GM12878 (cell line): ENCODE data around the gene MLLT3. TPM values are rescaled to one million over a fixed set of nuclear protein-coding genes. Genes with fewer than 3 reads are reported as not detected.

Experiments
- ATAC-seq: fragments of 200-7000 bp; cut with Tn5 transposase; 3 replicates; pipeline ENCODE4 v1.9.1; 2020; ENCODE audit warnings: mild to moderate bottlenecking, moderate library complexity
- BruUV-seq: library from RNA; stranded (reverse); fragments of 400-500 nt; replicated peaks from 2 replicates; lab custom pipeline; 2021; lab: Mats Ljungman, UMichigan
- CTCF ChIA-PET: fragments of 300-600 bp; sonication (Branson Sonifier 250); formaldehyde crosslinking; extraction: SDS; loops from one replicate; lab custom pipeline; 2021; ENCODE audit warnings: inconsistent platforms; lab: Yijun Ruan, JAX
- POLR2A ChIA-PET: fragments of 350-600 bp; formaldehyde crosslinking; extraction: SDS; loops from one replicate; lab custom pipeline; 2021; ENCODE audit warnings: inconsistent platforms; lab: Charles Lee
- RAD21 ChIA-PET: fragments of 300-600 bp; sonication (Branson Sonifier 250); formaldehyde crosslinking; loops from one replicate; lab custom pipeline; 2023; ENCODE audit warnings: antibody characterized with exemption; ENCODE audit not compliant: unreplicated experiment; lab: Charles Lee
- SMC1A ChIA-PET: fragments of 300-600 bp; sonication (Branson Sonifier 250); formaldehyde crosslinking; loops from one replicate; lab custom pipeline; 2023; ENCODE audit not compliant: unreplicated experiment, uncharacterized antibody; lab: Charles Lee
- DNase-seq: peaks from one replicate; pipeline ENCODE4 v3.0.0-alpha.2; 2011; ENCODE audit warnings: low read depth, low spot score
- FAIRE-seq: peaks from 3 replicates; lab custom pipeline; 2011; peaks lifted over from hg19 to GRCh38; lab: Jason Lieb, UNC
- H2AFZ ChIP-seq: 2 replicates; pipeline ENCODE4 v1.6.0; 2011; ENCODE audit warnings: low read depth, low read length, control low read depth; ENCODE audit not compliant: control insufficient read depth
- H3K27ac ChIP-seq: 2 replicates; pipeline ENCODE4 v1.5.1; 2011; ENCODE audit warnings: control low read depth; ENCODE audit not compliant: control insufficient read depth, insufficient read depth
- H3K27me3 ChIP-seq, 2 experiments: replicated peaks in 1 of 2; 2 replicates each; pipeline versions ENCODE4 v1.6.0 to v1.6.1; 2011; ENCODE audit warnings: low read length in 1 of 2; ENCODE audit not compliant: control insufficient read depth in 2 of 2, insufficient read depth in 2 of 2
- H3K36me3 ChIP-seq, 2 experiments: 2 replicates each; pipeline ENCODE4 v1.5.1; 2011; ENCODE audit warnings: low read length in 1 of 2; ENCODE audit not compliant: control insufficient read depth in 2 of 2, insufficient read depth in 2 of 2
- H3K4me1 ChIP-seq: 2 replicates; pipeline ENCODE4 v1.6.1; 2011; ENCODE audit warnings: mild to moderate bottlenecking, low read length, moderate library complexity, mixed read lengths; ENCODE audit not compliant: control insufficient read depth, insufficient read depth
- H3K4me2 ChIP-seq: 2 replicates; pipeline ENCODE4 v1.6.0; 2011; ENCODE audit warnings: control low read depth; ENCODE audit not compliant: control insufficient read depth, insufficient read depth
- H3K4me3 ChIP-seq: fragments of 200-600 bp; sonication (generic); 2 replicates; pipeline ENCODE4 v1.5.1; 2016
- H3K79me2 ChIP-seq: 2 replicates; pipeline ENCODE4 v1.6.0; 2011; ENCODE audit warnings: low read length; ENCODE audit not compliant: control insufficient read depth, insufficient read depth
- H3K9ac ChIP-seq: 2 replicates; pipeline ENCODE4 v1.8.0; 2011; ENCODE audit warnings: low read length, control low read depth, mixed read lengths; ENCODE audit not compliant: control insufficient read depth, insufficient read depth
- H3K9me3 ChIP-seq: replicated peaks from 3 replicates; pipeline ENCODE4 v1.5.1; 2011; ENCODE audit warnings: mild to moderate bottlenecking, low read length; ENCODE audit not compliant: control insufficient read depth, insufficient read depth
- H4K20me1 ChIP-seq: 2 replicates; pipeline ENCODE4 v1.6.0; 2011; ENCODE audit not compliant: control insufficient read depth, insufficient read depth
- CEBPB ChIP-seq, 2 experiments: fragments of 150-350 bp in 1 of 2; IDR thresholded peaks; 2 replicates each; pipeline ENCODE4 v1.6.1; 2012 to 2014; ENCODE audit warnings: low read depth in 2 of 2, low read length in 2 of 2, borderline replicate concordance in 1 of 2, inconsistent platforms in 1 of 2
- ESRRA ChIP-seq: IDR thresholded peaks from 2 replicates; pipeline ENCODE4 v1.6.1; 2012; ENCODE audit warnings: mild to moderate bottlenecking, low read length, improper control_type of control experiment
- KAT2A ChIP-seq: conservative IDR thresholded peaks from 2 replicates; pipeline ENCODE4 v1.6.1; 2011; ENCODE audit warnings: low read depth, low read length; ENCODE audit not compliant: control insufficient read depth
- POLR2A ChIP-seq: IDR thresholded peaks from 2 replicates; pipeline ENCODE4 v1.6.1; 2011; ENCODE audit warnings: low read depth, mild to moderate bottlenecking, low read length
- SP1 ChIP-seq: IDR thresholded peaks from one replicate; pipeline ENCODE4 v1.6.1; 2011; ENCODE audit warnings: low read depth, low read length
- SRF ChIP-seq, 2 experiments: IDR thresholded peaks; 2 replicates each; pipeline ENCODE4 v1.6.1; 2011; ENCODE audit warnings: low read depth in 2 of 2, low read length in 2 of 2, mild to moderate bottlenecking in 1 of 2, moderate library complexity in 1 of 2
- TCF3 ChIP-seq: IDR thresholded peaks from 2 replicates; pipeline ENCODE4 v1.6.1; 2012; ENCODE audit warnings: low read depth, mild to moderate bottlenecking, low read length, borderline replicate concordance; ENCODE audit not compliant: insufficient read depth
- ZNF274 ChIP-seq: IDR thresholded peaks from one replicate; pipeline ENCODE4 v1.8.0; 2011; ENCODE audit not compliant: insufficient read length, insufficient read depth
- whole genome bisulfite sequencing: methylation state at CpG from one replicate; pipeline ENCODE4 v1.1.6; 2016; ENCODE audit warnings: low lambda C conversion rate; ENCODE audit not compliant: insufficient replicate concordance, insufficient coverage; ENCODE audit errors: missing lambda C conversion rate; 5-methylcytosine and 5-hydroxymethylcytosine counted together
- in situ Hi-C: fragments of 300-500 bp; cut with MboI; formaldehyde crosslinking; loops from 9 replicates; pipeline ENCODE4 v1.14.3; 2018; ENCODE audit warnings: mixed read lengths
- intact Hi-C: fragments of 100-400 bp; cut with micrococcal nuclease; formaldehyde crosslinking; loops from one replicate; pipeline ENCODE4 v1.14.2; 2022; ENCODE audit not compliant: unreplicated experiment
- polyA plus RNA-seq, 11 experiments: library from polyadenylated mRNA; depleted of rRNA in 4 of 11; unstranded in 6 of 11; stranded (reverse) in 5 of 11; fragments of >200 nt; fragmentation: Nextera tagmentation in 4 of 11; fragmentation: Illumina TruSeq in 1 of 11; extraction: Ambion mirVana in 4 of 11; extraction: Trizol in 1 of 11; gene quantifications; 1 replicate in 1 of 11; 2 replicates in 10 of 11; pipeline versions ENCODE4 v1.2.1 to v1.2.3, GENCODE V29; 2011 to 2016; ENCODE audit warnings: inconsistent platforms in 2 of 11, missing spikeins in 2 of 11, low read depth in 1 of 11
- total RNA-seq, 4 experiments: library from RNA; depleted of rRNA in 3 of 4; stranded (reverse); fragments of >200 nt in 3 of 4; fragmentation: Illumina TruSeq in 1 of 4; extraction: Trizol in 1 of 4; gene quantifications; 2 replicates each; pipeline versions ENCODE4 v1.2.1 to v1.2.3, GENCODE V29; 2013 to 2021
- TF ChIP-seq, protein P1 (sequence below): fragments of 450-650 bp; IDR thresholded peaks from 2 replicates; pipeline ENCODE4 v1.6.1; 2014; ENCODE audit warnings: mild to moderate bottlenecking
- TF ChIP-seq, protein P2 (sequence below): fragments of 450-650 bp; IDR thresholded peaks from 2 replicates; pipeline ENCODE4 v1.6.1; 2017; ENCODE audit warnings: antibody characterized with exemption, mild to moderate bottlenecking, moderate library complexity
- TF ChIP-seq, protein P3 (sequence below): IDR thresholded peaks from 2 replicates; pipeline ENCODE4 v1.6.1; 2012; ENCODE audit warnings: low read depth, low read length, improper control_type of control experiment

Gene MLLT3
- total and polyA plus RNA-seq, 10 of the 15 experiments (the other 5 are each of a cell fraction or from before 2014, with no cell fraction given), result 17.7 to 72.3 (median 35.6) TPM

DNA sequence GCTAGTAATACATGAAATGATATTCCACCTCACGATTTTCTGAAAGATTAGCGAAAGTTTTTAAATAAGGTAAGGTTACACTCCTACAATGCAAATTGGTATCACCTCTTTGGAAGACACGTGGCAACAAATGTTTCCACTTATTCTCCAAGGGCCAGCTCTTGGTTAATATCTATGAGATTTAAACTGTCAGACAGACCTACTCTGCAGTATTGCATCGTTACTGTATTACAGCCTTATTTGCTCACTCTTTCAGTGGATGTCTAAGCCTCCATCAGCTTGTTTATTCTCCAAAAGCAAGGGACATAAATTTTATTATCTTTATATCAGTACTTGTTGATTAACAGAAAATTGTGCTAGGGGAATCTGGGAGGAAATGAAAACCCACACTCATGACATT is 135.7 kb downstream of the MLLT3 start:
- no peak overlapping the region for H2AFZ ChIP-seq
- H3K79me2 ChIP-seq, result peaks cover 15% of the 10 kb centered on the region
- no peak overlapping the region for H3K4me3 ChIP-seq
- no peak for DNase-seq
- no TSS peak for BruUV-seq
- 71% methylated on average over 4 of the region's 4 CpGs for WGBS
- FAIRE-seq, result no peak
- no peak overlapping the region for H3K4me2 ChIP-seq
- no peak for ATAC-seq
- H3K27ac ChIP-seq, result no peak overlapping the region
- in situ Hi-C loops (no loop called here), intact Hi-C loops (no loop called here)
- peaks cover 8% of the 10 kb centered on the region for H3K4me1 ChIP-seq
- no peaks in the 10 kb centered on the region for H4K20me1 ChIP-seq
- no peak for TF ChIP-seq CEBPB (IDR thresholded peaks at IDR 0.05; ENCODE audit: borderline replicate concordance in 1 of 2, low read depth in 2 of 2, low read length in 2 of 2)
- no peak for TF ChIP-seq SP1
- no peak for TF ChIP-seq SRF (IDR thresholded peaks at IDR 0.05; ENCODE audit: low read depth in 2 of 2, low read length in 2 of 2)
- TF ChIP-seq KAT2A, result no peak
- no peak for TF ChIP-seq ZNF274
- TF ChIP-seq TCF3, result no peak
- TF ChIP-seq ESRRA, result no peak
- TF ChIP-seq, protein P1, sequence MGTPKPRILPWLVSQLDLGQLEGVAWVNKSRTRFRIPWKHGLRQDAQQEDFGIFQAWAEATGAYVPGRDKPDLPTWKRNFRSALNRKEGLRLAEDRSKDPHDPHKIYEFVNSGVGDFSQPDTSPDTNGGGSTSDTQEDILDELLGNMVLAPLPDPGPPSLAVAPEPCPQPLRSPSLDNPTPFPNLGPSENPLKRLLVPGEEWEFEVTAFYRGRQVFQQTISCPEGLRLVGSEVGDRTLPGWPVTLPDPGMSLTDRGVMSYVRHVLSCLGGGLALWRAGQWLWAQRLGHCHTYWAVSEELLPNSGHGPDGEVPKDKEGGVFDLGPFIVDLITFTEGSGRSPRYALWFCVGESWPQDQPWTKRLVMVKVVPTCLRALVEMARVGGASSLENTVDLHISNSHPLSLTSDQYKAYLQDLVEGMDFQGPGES, result no peak
- TF ChIP-seq, protein P2, sequence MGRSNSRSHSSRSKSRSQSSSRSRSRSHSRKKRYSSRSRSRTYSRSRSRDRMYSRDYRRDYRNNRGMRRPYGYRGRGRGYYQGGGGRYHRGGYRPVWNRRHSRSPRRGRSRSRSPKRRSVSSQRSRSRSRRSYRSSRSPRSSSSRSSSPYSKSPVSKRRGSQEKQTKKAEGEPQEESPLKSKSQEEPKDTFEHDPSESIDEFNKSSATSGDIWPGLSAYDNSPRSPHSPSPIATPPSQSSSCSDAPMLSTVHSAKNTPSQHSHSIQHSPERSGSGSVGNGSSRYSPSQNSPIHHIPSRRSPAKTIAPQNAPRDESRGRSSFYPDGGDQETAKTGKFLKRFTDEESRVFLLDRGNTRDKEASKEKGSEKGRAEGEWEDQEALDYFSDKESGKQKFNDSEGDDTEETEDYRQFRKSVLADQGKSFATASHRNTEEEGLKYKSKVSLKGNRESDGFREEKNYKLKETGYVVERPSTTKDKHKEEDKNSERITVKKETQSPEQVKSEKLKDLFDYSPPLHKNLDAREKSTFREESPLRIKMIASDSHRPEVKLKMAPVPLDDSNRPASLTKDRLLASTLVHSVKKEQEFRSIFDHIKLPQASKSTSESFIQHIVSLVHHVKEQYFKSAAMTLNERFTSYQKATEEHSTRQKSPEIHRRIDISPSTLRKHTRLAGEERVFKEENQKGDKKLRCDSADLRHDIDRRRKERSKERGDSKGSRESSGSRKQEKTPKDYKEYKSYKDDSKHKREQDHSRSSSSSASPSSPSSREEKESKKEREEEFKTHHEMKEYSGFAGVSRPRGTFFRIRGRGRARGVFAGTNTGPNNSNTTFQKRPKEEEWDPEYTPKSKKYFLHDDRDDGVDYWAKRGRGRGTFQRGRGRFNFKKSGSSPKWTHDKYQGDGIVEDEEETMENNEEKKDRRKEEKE, result no peak
- TF ChIP-seq, protein P3, sequence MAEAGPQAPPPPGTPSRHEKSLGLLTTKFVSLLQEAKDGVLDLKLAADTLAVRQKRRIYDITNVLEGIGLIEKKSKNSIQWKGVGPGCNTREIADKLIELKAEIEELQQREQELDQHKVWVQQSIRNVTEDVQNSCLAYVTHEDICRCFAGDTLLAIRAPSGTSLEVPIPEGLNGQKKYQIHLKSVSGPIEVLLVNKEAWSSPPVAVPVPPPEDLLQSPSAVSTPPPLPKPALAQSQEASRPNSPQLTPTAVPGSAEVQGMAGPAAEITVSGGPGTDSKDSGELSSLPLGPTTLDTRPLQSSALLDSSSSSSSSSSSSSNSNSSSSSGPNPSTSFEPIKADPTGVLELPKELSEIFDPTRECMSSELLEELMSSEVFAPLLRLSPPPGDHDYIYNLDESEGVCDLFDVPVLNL, result no peak
- TF ChIP-seq POLR2A, result no peak
- ChIA-PET RAD21 (interaction anchor here (1.1 to 1.3 kb wide), 2 partner anchors 67 to 73 kb away, joined by 3 to 4 read pairs; no protein-coding TSS in a partner anchor), CTCF (interaction anchor here (0.7 to 1.9 kb wide), 4 partner anchors 11 to 136 kb away, joined by 3 to 6 read pairs (median 4); partner anchors contain the start of gene MLLT3), POLR2A (interaction anchor here (0.9 kb wide), 1 partner anchor 136 kb away, joined by 3 read pairs; the partner anchor contains the start of gene MLLT3), SMC1A (interaction anchor here (0.6 to 2.3 kb wide), 12 partner anchors 8 to 266 kb away, joined by 3 to 9 read pairs (median 4); partner anchors contain the start of gene MLLT3)
- H3K9ac ChIP-seq, result no peak overlapping the region
- H3K27me3 ChIP-seq, result no peaks in the 10 kb centered on the region
- H3K9me3 ChIP-seq, result peaks cover 3% of the 10 kb centered on the region; the same call in 2 of the 3 replicates
- H3K36me3 ChIP-seq, result no peaks in the 10 kb centered on the region
